GM12873 (cell line): ENCODE data around the gene P2RY13.

Experiments used
- TF ChIP-seq, protein P1 (sequence below): IDR thresholded peaks from 2 replicates; pipeline ENCODE4 v1.5.1; 2012; ENCODE audit warnings: low read depth, mild to moderate bottlenecking, moderate library complexity, low read length, control low read depth; ENCODE audit not compliant: insufficient read depth; ENCODE audit errors: missing control alignments

The P2RY13 gene

DNA sequence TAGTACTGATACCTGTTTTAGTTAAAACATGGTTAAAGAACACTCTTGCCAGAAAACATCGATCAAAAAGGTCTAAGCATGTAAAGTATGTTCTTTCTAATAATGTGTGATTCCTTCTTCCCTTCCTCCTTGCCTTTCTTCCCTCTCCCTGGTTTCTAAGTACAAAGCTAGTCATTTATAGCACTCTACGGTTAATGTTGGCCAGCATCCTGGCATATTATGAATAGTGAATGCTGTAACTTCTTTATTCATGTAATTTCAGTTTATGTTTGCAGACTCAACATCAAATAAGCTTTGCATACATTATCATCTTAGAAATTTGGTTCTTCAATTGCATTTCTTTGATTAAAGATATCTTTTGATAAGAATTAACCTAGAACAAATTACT, 28.1 kb upstream of the P2RY13 start:
- TF ChIP-seq, protein P1, sequence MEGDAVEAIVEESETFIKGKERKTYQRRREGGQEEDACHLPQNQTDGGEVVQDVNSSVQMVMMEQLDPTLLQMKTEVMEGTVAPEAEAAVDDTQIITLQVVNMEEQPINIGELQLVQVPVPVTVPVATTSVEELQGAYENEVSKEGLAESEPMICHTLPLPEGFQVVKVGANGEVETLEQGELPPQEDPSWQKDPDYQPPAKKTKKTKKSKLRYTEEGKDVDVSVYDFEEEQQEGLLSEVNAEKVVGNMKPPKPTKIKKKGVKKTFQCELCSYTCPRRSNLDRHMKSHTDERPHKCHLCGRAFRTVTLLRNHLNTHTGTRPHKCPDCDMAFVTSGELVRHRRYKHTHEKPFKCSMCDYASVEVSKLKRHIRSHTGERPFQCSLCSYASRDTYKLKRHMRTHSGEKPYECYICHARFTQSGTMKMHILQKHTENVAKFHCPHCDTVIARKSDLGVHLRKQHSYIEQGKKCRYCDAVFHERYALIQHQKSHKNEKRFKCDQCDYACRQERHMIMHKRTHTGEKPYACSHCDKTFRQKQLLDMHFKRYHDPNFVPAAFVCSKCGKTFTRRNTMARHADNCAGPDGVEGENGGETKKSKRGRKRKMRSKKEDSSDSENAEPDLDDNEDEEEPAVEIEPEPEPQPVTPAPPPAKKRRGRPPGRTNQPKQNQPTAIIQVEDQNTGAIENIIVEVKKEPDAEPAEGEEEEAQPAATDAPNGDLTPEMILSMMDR = no peak

DNA sequence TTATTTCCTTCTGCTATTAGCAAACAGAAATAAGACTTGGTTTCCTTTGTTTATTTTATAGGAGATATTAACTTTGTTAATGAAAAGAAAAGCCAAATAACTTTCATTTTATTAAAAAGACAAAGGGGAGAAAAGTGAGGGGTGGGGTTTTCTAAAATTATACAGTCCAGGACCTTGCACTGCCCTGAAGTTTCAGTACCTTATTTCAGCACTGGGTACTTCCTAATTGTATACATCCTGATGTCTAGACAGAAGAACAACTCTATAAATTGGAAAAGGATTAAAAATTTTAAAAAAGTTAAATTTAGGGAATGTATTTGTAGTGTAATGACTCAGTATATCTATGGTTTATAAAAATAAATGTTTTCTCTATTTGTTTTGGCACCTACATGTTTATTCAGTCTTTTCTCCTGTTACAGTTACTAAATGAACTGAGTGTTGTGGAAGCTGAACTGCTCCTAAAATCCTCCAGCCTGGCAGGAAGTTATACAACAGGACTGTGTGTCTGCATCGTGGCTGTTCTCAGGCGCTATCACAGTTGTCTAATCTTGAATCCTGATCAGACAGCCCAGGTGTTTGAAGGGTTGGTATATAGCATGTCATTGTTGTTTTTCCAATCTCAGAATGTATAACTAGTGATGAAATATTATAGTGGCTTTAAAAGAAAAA, 27.6 kb upstream of the P2RY13 start:
- TF ChIP-seq, protein P1 = no peak

DNA sequence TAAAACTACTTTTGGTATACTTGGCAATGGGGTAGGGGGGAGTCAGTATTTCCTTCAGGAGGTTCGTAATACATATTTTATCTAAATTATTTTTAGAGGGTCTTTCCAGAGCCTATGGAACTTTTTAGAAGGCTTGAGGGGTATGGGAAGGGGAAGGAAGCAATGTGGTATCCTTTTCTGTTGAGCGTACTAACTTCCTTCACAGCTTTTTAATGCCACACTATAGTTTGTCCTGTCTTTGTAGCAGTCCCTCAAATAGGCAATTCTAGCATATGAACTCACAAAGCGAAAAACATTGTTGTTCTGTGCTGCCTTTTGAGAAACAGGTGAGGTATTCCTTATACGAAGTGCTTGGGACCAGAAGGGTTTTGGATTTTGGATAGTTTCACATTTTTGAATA, 22.3 kb upstream of the P2RY13 start:
- TF ChIP-seq, protein P1 = no peak

- TF ChIP-seq, protein P1 = no peak
These were observed 21.9 kb upstream of the P2RY13 start for GRCh38 chr3:151351219-151351618.

DNA sequence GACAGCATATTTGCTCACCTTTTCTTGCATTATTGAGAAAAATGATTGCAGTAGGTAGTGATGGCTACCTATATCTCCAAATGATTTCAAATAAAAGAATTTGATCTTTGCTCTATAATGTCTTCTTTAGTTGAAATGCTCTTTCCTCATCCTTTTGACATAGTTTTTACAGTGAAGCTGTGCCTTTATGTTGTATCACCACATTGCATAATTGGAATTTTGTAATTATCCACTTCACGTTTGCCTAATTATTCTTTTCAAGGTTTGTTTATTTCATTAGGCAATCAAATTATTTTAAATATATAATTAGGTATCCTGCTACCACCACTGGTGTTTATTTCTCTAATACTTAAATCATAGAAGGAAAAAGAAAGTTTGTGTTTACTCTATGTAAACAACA, 21.3 kb upstream of the P2RY13 start:
- TF ChIP-seq, protein P1 = no peak

GRCh38 chr3:151347432-151347831, 18.1 kb upstream of the P2RY13 start:
- TF ChIP-seq, protein P1 = no peak

DNA sequence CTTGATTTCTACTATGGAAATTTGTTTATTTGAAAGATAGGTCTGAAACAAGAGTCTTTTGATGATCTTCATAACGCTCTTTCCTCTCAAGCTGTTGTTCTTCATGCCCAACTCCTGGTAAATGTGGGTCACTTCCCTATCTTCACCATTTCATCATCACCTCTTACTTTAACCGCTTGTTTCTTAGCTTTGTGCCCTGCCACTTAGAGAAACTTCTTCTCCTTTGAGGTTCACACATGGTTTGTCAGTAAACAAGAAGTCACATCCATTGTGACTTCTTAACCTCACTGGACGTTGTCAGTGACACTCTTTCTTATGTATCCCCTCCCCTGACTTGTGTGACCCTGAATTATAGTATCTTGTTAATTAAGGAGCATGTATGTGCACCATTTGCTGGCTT, 16.9 kb upstream of the P2RY13 start:
- TF ChIP-seq, protein P1 = no peak
